GM19035 (cell line): Measurements from ENCODE around the gene DIPK1B.

ENCODE experiments used
- ATAC-seq: cut with Tn5 transposase; IDR thresholded peaks from one replicate; pipeline ENCODE4 v1.9.1; 2021; ENCODE audit not compliant: unreplicated experiment

DIPK1B gene

GRCh38 chr9:136686534-136686793 is 25.9 kb upstream of the DIPK1B start:
- ATAC-seq: no peak

GRCh38 chr9:136686794-136687711 is 25.3 kb upstream of the DIPK1B start, which contains the start of gene AGPAT2:
Gene AGPAT2, minus strand, starts transcription at chr9:136687457. Its CDS starts 100 bp downstream, at chr9:136687357.
- ATAC-seq: peak; percentile 57

GRCh38 chr9:136687721-136688223 is 24.6 kb upstream of the DIPK1B start:
- ATAC-seq: no peak

GRCh38 chr9:136688274-136689107 is 23.9 kb upstream of the DIPK1B start:
- ATAC-seq: no peak

GRCh38 chr9:136689108-136689460 is 23.3 kb upstream of the DIPK1B start:
- no peak for ATAC-seq

- no peak for ATAC-seq
These were observed 22.1 kb upstream of the DIPK1B start for GRCh38 chr9:136690104-136690805.

- ATAC-seq: no peak
These were observed 21.5 kb upstream of the DIPK1B start for GRCh38 chr9:136690806-136691261.

GRCh38 chr9:136691316-136692184 is 20.8 kb upstream of the DIPK1B start:
- ATAC-seq: no peak

GRCh38 chr9:136692185-136693134 is 19.9 kb upstream of the DIPK1B start:
- ATAC-seq: no peak

- no peak for ATAC-seq
These were observed 19.3 kb upstream of the DIPK1B start for GRCh38 chr9:136693135-136693489.

- ATAC-seq: no peak
These were observed 18.7 kb upstream of the DIPK1B start for GRCh38 chr9:136693490-136694162.

GRCh38 chr9:136694163-136694871 is 18.1 kb upstream of the DIPK1B start:
- no peak for ATAC-seq

GRCh38 chr9:136694872-136695247 is 17.5 kb upstream of the DIPK1B start:
- no peak for ATAC-seq

- no peak for ATAC-seq
These were observed 16.9 kb upstream of the DIPK1B start for GRCh38 chr9:136695435-136695895.

- no peak for ATAC-seq
These were observed 16.4 kb upstream of the DIPK1B start for GRCh38 chr9:136695955-136696354.

GRCh38 chr9:136696502-136696901 is 15.9 kb upstream of the DIPK1B start:
- ATAC-seq: no peak

GRCh38 chr9:136697146-136697820 is 15.1 kb upstream of the DIPK1B start:
- ATAC-seq: no peak
